K562 (cell line): ENCODE data around the gene POLN. TPM values are rescaled to one million over a fixed set of nuclear protein-coding genes. Genes with fewer than 3 reads are reported as not detected.

Source experiments
- ATAC-seq: fragments of 200-7000 bp; cut with Tn5 transposase; 3 replicates; pipeline ENCODE4 v1.9.1; 2020; ENCODE audit warnings: moderate library complexity
- BruUV-seq: library from RNA; stranded (reverse); fragments of 400-500 nt; replicated peaks from 2 replicates; lab custom pipeline; 2021; lab: Mats Ljungman, UMichigan
- CTCF ChIA-PET: fragments of 300-600 bp; formaldehyde crosslinking; extraction: SDS; loops from one replicate; lab custom pipeline; 2021; ENCODE audit warnings: low intra/inter-chr PET ratio; lab: Yijun Ruan, JAX
- POLR2A ChIA-PET: fragments of 300-600, 350-650 bp; sonication (Branson Sonifier 250); formaldehyde crosslinking; extraction: SDS; loops from one replicate; lab custom pipeline; 2021; ENCODE audit warnings: antibody characterized with exemption, inconsistent platforms; lab: Yijun Ruan, JAX
- DNase-seq, 4 experiments: peaks; one replicate each; pipeline versions ENCODE4 v3.0.0 to v3.0.0-alpha.2; 2011 to 2018; ENCODE audit warnings: low spot score in 3 of 4, mixed read lengths in 3 of 4; ENCODE audit errors: extremely low read depth in 1 of 4
- FAIRE-seq: peaks from 2 replicates; lab custom pipeline; 2011; peaks lifted over from hg19 to GRCh38; lab: Jason Lieb, UNC
- H2AFZ ChIP-seq: 2 replicates; pipeline ENCODE4 v1.6.0; 2011; ENCODE audit warnings: low read depth, low read length, control low read depth, inconsistent platforms
- H3K27ac ChIP-seq: fragments of 200-600 bp; 3 replicates; pipeline ENCODE4 v1.8.0; 2011; ENCODE audit warnings: low read depth, mild to moderate bottlenecking, control low read depth, inconsistent platforms, low read length, moderate library complexity, mixed read lengths; ENCODE audit errors: extremely low read depth
- H3K27me3 ChIP-seq, 2 experiments: fragments of 300-600 bp in 1 of 2; 2 replicates in 1 of 2; 3 replicates in 1 of 2; pipeline versions ENCODE4 v1.6.0 to v1.8.0; 2011; ENCODE audit warnings: inconsistent platforms in 2 of 2, low read length in 2 of 2, mild to moderate bottlenecking in 1 of 2, mixed read lengths in 1 of 2, moderate library complexity in 1 of 2; ENCODE audit not compliant: control insufficient read depth in 2 of 2, insufficient read depth in 2 of 2
- H3K36me3 ChIP-seq: fragments of 300-600 bp; 3 replicates; pipeline ENCODE4 v1.8.0; 2011; ENCODE audit warnings: mild to moderate bottlenecking, low read length, inconsistent platforms; ENCODE audit not compliant: control insufficient read depth, insufficient read depth
- H3K4me1 ChIP-seq, 2 experiments: fragments of 200-600 bp in 1 of 2; replicated peaks in 1 of 2; 2 replicates in 1 of 2; 3 replicates in 1 of 2; pipeline versions ENCODE4 v1.5.1 to v1.8.0; 2011; ENCODE audit warnings: inconsistent platforms in 2 of 2, low read length in 2 of 2, mild to moderate bottlenecking in 1 of 2, mixed read lengths in 1 of 2, moderate library complexity in 1 of 2; ENCODE audit not compliant: control insufficient read depth in 2 of 2, insufficient read depth in 2 of 2
- H3K4me2 ChIP-seq: 2 replicates; pipeline ENCODE4 v1.6.1; 2011; ENCODE audit warnings: low read length, control low read depth, inconsistent platforms, mixed read lengths; ENCODE audit not compliant: insufficient read depth
- H3K4me3 ChIP-seq: fragments of 200-600 bp; sonication (generic), shearing (Covaris generic); 2 replicates; pipeline ENCODE4 v1.5.1; 2016; ENCODE audit warnings: control low read depth, inconsistent platforms
- H3K79me2 ChIP-seq: fragments of 200-600 bp; 3 replicates; pipeline ENCODE4 v1.8.0; 2011; ENCODE audit warnings: low read length, inconsistent platforms; ENCODE audit not compliant: control insufficient read depth, insufficient read depth
- H3K9ac ChIP-seq, 2 experiments: 2 replicates each; pipeline versions ENCODE4 v1.6.0 to v1.6.1; 2011; ENCODE audit warnings: low read depth in 2 of 2, low read length in 2 of 2, control low read depth in 1 of 2, inconsistent platforms in 1 of 2, mild to moderate bottlenecking in 1 of 2, mixed read lengths in 1 of 2; ENCODE audit not compliant: insufficient read depth in 1 of 2
- H3K9me1 ChIP-seq: one replicate; pipeline ENCODE4 v1.6.0; 2011; ENCODE audit warnings: inconsistent platforms, mild to moderate bottlenecking, low read length, moderate library complexity; ENCODE audit not compliant: control insufficient read depth, insufficient read depth
- H3K9me3 ChIP-seq: replicated peaks from 2 replicates; pipeline ENCODE4 v1.5.1; 2011; ENCODE audit warnings: low read depth, low read length, inconsistent platforms; ENCODE audit not compliant: control insufficient read depth, insufficient read depth
- H4K20me1 ChIP-seq: replicated peaks from 2 replicates; pipeline ENCODE4 v1.6.1; 2011; ENCODE audit warnings: low read length, inconsistent platforms, mixed read lengths; ENCODE audit not compliant: control insufficient read depth, insufficient read depth
- CHD2 ChIP-seq: IDR thresholded peaks from 2 replicates; pipeline ENCODE4 v1.6.1; 2011; ENCODE audit warnings: low read depth, low read length
- DDX20 ChIP-seq: fragments of 450-650 bp; IDR thresholded peaks from 2 replicates; pipeline ENCODE4 v1.6.1; 2016; ENCODE audit warnings: missing genetic modification characterization, low read depth, mild to moderate bottlenecking, missing compliant biosample characterization, moderate library complexity
- FOXA3 ChIP-seq, 2 experiments: fragments of 450-650 bp in 1 of 2; sonication (generic) in 1 of 2; formaldehyde crosslinking; IDR thresholded peaks in 1 of 2; conservative IDR thresholded peaks in 1 of 2; 2 replicates each; pipeline versions ENCODE4 v1.4.0 to v1.8.0; 2020 to 2022; ENCODE audit warnings: mild to moderate bottlenecking in 2 of 2, missing genetic modification reagents in 1 of 2
- FOXJ2 ChIP-seq: fragments of 200-800 bp; sonication (Bioruptor generic); IDR thresholded peaks from 2 replicates; pipeline ENCODE4 v1.6.1; 2016; ENCODE audit warnings: missing genetic modification characterization, missing compliant biosample characterization
- HDGF ChIP-seq: fragments of 450-650 bp; IDR thresholded peaks from 2 replicates; pipeline ENCODE4 v1.6.1; 2016
- HLTF ChIP-seq: fragments of 450-650 bp; IDR thresholded peaks from 2 replicates; pipeline ENCODE4 v1.6.1; 2016
- KLF6 ChIP-seq: fragments of 250-450 bp; sonication (Bioruptor Pico); IDR thresholded peaks from 2 replicates; pipeline ENCODE4 v1.4.0; 2020; ENCODE audit warnings: mild to moderate bottlenecking, moderate library complexity, borderline replicate concordance
- NFRKB ChIP-seq: fragments of 450-650 bp; IDR thresholded peaks from 2 replicates; pipeline ENCODE4 v1.6.1; 2016; ENCODE audit warnings: low read depth
- SMAD1 ChIP-seq: fragments of 150-350 bp; IDR thresholded peaks from 2 replicates; pipeline ENCODE4 v1.6.1; 2014; ENCODE audit warnings: low read length, low read depth; ENCODE audit not compliant: partially characterized antibody
- XRCC3 ChIP-seq: fragments of 450-650 bp; IDR thresholded peaks from 2 replicates; pipeline ENCODE4 v1.6.1; 2017; ENCODE audit warnings: mild to moderate bottlenecking, moderate library complexity
- ZBTB8A ChIP-seq: fragments of 450-650 bp; IDR thresholded peaks from 2 replicates; pipeline ENCODE4 v1.6.1; 2018; ENCODE audit warnings: mild to moderate bottlenecking, moderate library complexity; ENCODE audit not compliant: partially characterized antibody
- ZC3H8 ChIP-seq: fragments of 450-650 bp; IDR thresholded peaks from 2 replicates; pipeline ENCODE4 v1.6.1; 2017
- ZNF146 ChIP-seq: IDR thresholded peaks from one replicate; pipeline ENCODE4 v1.6.1; 2018; ENCODE audit warnings: missing compliant biosample characterization; ENCODE audit not compliant: unreplicated experiment
- ZNF445 ChIP-seq: fragments of 250-450 bp; sonication (Bioruptor Pico); IDR thresholded peaks from 2 replicates; pipeline ENCODE4 v1.4.0; 2020; ENCODE audit warnings: low read depth, mild to moderate bottlenecking, moderate library complexity
- WGBS: fragments of 100-300 bp; shearing (Covaris generic); methylation state at CpG from one replicate; pipeline ENCODE4 v1.1.6; 2016; ENCODE audit warnings: low coverage, mixed read lengths; ENCODE audit not compliant: insufficient coverage; ENCODE audit errors: missing lambda C conversion rate; 5-methylcytosine and 5-hydroxymethylcytosine counted together
- in situ Hi-C: fragments of 300-500 bp; cut with MboI; formaldehyde crosslinking; loops from 4 replicates; pipeline ENCODE4 v1.15.0; 2018; ENCODE audit warnings: inconsistent platforms, mixed read lengths
- intact Hi-C: fragments of 100-400 bp; cut with micrococcal nuclease; formaldehyde crosslinking; loops from 2 replicates; pipeline ENCODE4 v1.14.2; 2022
- polyA plus RNA-seq, 8 experiments: library from polyadenylated mRNA; depleted of rRNA in 4 of 8; stranded (reverse) in 5 of 8; unstranded in 3 of 8; fragments of >200 nt; fragmentation: Nextera tagmentation in 2 of 8; fragmentation: Illumina TruSeq in 1 of 8; extraction: Ambion mirVana in 2 of 8; extraction: Trizol in 1 of 8; gene quantifications; 2 replicates each; pipeline versions ENCODE4 v1.2.1 to v1.2.3, GENCODE V29; 2011 to 2014; ENCODE audit warnings: inconsistent platforms in 1 of 8, missing spikeins in 1 of 8
- total RNA-seq, 7 experiments: library from RNA; depleted of rRNA in 6 of 7; stranded (reverse); fragments of >200 nt in 6 of 7; fragmentation: Illumina TruSeq in 2 of 7; extraction: Trizol in 2 of 7; gene quantifications; 2 replicates each; pipeline versions ENCODE4 v1.2.1 to v1.2.3, GENCODE V29; 2011 to 2021; ENCODE audit warnings: low replicate concordance in 1 of 7
- TF ChIP-seq, protein P1 (sequence below): fragments of 250-450 bp; sonication (Bioruptor Pico); IDR thresholded peaks from 2 replicates; pipeline ENCODE4 v1.8.0; 2022; ENCODE audit warnings: inconsistent platforms
- TF ChIP-seq, protein P2 (sequence below): sonication (generic); formaldehyde crosslinking; IDR thresholded peaks from 2 replicates; pipeline ENCODE4 v1.8.0; 2022; ENCODE audit warnings: missing genetic modification reagents, mild to moderate bottlenecking, borderline replicate concordance

POLN gene
- total and polyA plus RNA-seq, 9 of the 15 experiments (the other 6 are each of a cell fraction or from before 2014, with no cell fraction given): 0.08 to 0.91 (median 0.32) TPM

DNA sequence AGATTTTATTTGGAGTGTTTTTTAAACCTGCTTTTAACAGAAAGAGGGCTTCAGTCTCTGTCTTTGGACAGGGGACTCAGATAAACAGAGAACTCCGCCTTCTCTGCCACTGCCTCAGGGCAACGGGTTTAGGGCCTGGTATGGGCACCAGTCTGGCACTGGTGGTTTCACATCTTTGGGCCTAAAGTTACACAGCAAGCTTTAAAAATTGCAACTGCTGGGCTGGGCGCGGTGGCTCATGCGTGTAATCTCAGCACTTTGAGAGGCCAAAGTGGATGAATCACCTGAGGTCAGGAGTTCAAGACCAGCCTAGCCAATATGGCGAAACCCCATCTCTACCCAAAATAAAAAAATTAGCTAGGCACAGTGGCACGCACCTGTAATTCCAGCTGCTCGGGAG is 193.1 kb downstream of the POLN start:
- WGBS: 40% methylated on average over 8 of the region's 8 CpGs
- Histone ChIP-seq H3K36me3 (no peaks in the 10 kb centered on the region), H3K4me3 (no peak overlapping the region), H3K79me2 (no peaks in the 10 kb centered on the region), H3K9me1 (no peaks in the 10 kb centered on the region), H3K4me1 (peaks cover 0 to 33% of the 10 kb centered on the region in 2 experiments; a peak in 2 of 5 replicates), H3K27me3 (0 out of 5 replicates have a peak, but pooled peaks cover 0 to 4% of the 10 kb centered on the region in 2 experiments), H3K9me3 (no peaks in the 10 kb centered on the region), H3K27ac (no peak overlapping the region), H3K9ac (no peak overlapping the region), H2AFZ (no peak overlapping the region), H3K4me2 (no peak overlapping the region), H4K20me1 (no peaks in the 10 kb centered on the region)
- FAIRE-seq (no peak), DNase-seq (no peak), ATAC-seq (no peak)
- CTCF ChIA-PET: no interaction called here
- intact Hi-C loops: no loop called here
- in situ Hi-C loops: no loop called here
- POLR2A ChIA-PET: no interaction called here
- TF ChIP-seq ZNF445 (CRISPR knock-in tag): no peak
- TF ChIP-seq XRCC3: no peak
- TF ChIP-seq, protein P1, sequence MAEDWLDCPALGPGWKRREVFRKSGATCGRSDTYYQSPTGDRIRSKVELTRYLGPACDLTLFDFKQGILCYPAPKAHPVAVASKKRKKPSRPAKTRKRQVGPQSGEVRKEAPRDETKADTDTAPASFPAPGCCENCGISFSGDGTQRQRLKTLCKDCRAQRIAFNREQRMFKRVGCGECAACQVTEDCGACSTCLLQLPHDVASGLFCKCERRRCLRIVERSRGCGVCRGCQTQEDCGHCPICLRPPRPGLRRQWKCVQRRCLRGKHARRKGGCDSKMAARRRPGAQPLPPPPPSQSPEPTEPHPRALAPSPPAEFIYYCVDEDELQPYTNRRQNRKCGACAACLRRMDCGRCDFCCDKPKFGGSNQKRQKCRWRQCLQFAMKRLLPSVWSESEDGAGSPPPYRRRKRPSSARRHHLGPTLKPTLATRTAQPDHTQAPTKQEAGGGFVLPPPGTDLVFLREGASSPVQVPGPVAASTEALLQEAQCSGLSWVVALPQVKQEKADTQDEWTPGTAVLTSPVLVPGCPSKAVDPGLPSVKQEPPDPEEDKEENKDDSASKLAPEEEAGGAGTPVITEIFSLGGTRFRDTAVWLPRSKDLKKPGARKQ: no peak
- TF ChIP-seq, protein P2, sequence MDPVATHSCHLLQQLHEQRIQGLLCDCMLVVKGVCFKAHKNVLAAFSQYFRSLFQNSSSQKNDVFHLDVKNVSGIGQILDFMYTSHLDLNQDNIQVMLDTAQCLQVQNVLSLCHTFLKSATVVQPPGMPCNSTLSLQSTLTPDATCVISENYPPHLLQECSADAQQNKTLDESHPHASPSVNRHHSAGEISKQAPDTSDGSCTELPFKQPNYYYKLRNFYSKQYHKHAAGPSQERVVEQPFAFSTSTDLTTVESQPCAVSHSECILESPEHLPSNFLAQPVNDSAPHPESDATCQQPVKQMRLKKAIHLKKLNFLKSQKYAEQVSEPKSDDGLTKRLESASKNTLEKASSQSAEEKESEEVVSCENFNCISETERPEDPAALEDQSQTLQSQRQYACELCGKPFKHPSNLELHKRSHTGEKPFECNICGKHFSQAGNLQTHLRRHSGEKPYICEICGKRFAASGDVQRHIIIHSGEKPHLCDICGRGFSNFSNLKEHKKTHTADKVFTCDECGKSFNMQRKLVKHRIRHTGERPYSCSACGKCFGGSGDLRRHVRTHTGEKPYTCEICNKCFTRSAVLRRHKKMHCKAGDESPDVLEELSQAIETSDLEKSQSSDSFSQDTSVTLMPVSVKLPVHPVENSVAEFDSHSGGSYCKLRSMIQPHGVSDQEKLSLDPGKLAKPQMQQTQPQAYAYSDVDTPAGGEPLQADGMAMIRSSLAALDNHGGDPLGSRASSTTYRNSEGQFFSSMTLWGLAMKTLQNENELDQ (CRISPR knock-in tag): no peak
- no peak for TF ChIP-seq HDGF
- no peak for TF ChIP-seq HLTF
- no peak for TF ChIP-seq SMAD1
- no peak for TF ChIP-seq ZC3H8
- no peak for TF ChIP-seq CHD2
- TF ChIP-seq FOXJ2 (tag): no peak
- TF ChIP-seq FOXA3 (CRISPR knock-in tag; conservative IDR thresholded peaks at IDR 0.05 in 1 of 2, IDR thresholded peaks at IDR 0.05 in 1 of 2): no peak
- no peak for TF ChIP-seq ZNF146
- no peak for TF ChIP-seq NFRKB
- no peak for TF ChIP-seq ZBTB8A
- TF ChIP-seq KLF6 (CRISPR knock-in tag): no peak
- TF ChIP-seq DDX20 (tag): no peak
- BruUV-seq: no TSS peak
